Astrocyte of the spinal cord (primary cell): ENCODE measurements around the gene MRPS26.
"Not testable (repeated sequence)": the region's sequence is repeated elsewhere in the genome, so short reads cannot be mapped to it uniquely, and the experiment has no call there.

Source experiments
- DNase-seq: peaks from one replicate; pipeline ENCODE4 v3.0.0; 2011; ENCODE audit warnings: low read depth, low spot score
- H3K4me3 ChIP-seq: 2 replicates; pipeline ENCODE4 v1.5.1; 2011; ENCODE audit warnings: low read depth, mild to moderate bottlenecking, low read length, moderate library complexity
- in situ Hi-C: cut with HindIII; loops from 2 replicates; pipeline ENCODE4 v1.10.0; 2017; ENCODE audit warnings: low sequenced_read_pairs
- TF ChIP-seq, protein P1 (sequence below): IDR thresholded peaks from 2 replicates; pipeline ENCODE4 v1.5.1; 2012; ENCODE audit warnings: low read depth, mild to moderate bottlenecking, low read length, inconsistent platforms

MRPS26 gene

DNA sequence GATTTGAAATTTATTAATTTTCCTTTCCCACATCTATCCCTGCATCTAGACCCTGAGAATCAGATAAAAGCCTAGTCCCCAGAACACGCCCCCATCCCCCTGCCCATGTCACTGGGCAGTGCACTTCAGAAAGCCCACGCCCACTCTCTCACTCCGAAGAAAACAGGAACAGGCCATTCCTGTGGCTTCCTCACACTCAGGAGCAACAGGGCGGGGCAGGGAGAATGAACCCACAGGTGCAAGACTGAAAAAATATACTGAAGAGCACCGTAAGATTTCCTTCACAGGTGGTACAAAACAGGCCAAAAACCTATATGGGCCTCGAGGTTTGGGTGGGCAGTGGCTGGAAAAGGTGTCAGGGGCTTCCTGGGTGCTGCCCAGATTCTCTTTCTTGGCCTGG, 29.0 kb downstream of the MRPS26 start:
- DNase-seq, result no peak
- H3K4me3 ChIP-seq, result no peak overlapping the region
- TF ChIP-seq, protein P1, sequence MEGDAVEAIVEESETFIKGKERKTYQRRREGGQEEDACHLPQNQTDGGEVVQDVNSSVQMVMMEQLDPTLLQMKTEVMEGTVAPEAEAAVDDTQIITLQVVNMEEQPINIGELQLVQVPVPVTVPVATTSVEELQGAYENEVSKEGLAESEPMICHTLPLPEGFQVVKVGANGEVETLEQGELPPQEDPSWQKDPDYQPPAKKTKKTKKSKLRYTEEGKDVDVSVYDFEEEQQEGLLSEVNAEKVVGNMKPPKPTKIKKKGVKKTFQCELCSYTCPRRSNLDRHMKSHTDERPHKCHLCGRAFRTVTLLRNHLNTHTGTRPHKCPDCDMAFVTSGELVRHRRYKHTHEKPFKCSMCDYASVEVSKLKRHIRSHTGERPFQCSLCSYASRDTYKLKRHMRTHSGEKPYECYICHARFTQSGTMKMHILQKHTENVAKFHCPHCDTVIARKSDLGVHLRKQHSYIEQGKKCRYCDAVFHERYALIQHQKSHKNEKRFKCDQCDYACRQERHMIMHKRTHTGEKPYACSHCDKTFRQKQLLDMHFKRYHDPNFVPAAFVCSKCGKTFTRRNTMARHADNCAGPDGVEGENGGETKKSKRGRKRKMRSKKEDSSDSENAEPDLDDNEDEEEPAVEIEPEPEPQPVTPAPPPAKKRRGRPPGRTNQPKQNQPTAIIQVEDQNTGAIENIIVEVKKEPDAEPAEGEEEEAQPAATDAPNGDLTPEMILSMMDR, result no peak
- in situ Hi-C loops, result no loop called here

DNA sequence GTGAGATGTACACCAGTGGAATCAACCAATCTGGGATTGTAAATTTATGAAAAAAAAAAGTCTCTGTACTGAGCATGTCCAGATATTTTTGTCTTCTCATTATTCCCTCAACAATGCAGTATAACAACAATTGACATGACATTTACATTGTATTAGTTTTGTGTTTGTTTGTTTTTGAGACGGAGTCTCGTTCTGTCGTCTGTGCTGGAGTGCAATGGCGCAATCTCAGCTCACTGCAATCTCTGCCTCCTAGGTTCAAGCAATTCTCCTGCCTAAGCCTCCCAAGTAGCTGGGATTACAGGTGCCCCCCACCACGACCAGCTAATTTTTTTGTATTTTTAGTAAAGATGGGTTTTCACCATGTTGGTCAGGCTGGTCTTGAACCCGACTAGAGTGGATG, 29.5 kb downstream of the MRPS26 start:
- DNase-seq, H3K4me3 ChIP-seq, in situ Hi-C loops: not testable (repeated sequence)

DNA sequence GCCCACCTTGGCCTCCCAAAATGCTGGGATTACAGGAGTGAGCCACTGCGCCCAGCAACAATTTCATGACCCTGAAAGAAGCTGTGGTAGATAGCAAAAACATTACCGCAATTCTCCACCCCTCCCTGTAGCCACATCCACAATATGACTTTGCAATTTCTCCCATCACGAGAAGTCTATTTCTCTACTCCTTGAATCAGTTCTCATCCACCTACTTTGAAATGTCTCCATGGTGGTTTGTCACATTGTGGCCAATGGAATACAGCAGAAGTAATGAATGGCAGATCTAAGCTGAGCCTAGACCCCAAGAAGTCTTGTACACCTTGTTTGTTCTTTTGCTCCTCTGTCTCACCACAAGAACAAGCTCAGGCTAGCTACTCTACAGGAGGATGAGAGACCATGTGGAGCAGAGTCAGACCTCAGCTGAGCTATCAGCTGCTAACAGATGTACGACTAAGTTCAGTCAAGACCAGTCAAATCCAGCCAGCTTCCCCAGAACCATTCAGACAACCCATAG, 31.8 kb downstream of the MRPS26 start:
- in situ Hi-C loops, result no loop called here
- TF ChIP-seq, protein P1, result no peak
- H3K4me3 ChIP-seq, result no peak overlapping the region
- DNase-seq, result no peak

DNA sequence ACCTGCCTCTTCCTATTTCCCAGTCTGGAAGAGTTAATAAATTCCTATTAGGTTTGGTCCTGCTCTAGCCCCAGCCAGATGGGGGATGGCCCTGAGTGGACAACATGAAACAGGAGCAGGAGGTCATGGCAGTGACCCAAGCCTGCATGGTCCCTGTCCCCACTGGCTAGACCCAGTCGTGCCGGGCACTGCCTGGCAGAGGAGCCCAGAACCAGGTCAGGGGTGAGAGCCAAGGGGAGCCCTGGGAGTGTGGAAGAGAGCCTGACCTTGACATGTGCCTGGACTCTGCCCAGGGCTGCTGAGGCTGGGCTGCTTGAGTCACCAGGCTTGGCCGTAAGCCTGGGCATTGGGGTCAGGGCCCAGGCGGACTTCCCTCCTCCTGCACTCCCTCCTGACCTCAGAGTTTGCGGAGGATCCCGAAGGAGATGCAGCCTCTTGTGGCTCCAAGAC, 35.1 kb downstream of the MRPS26 start:
- TF ChIP-seq, protein P1, result no peak
- in situ Hi-C loops, result no loop called here
- H3K4me3 ChIP-seq, result no peak overlapping the region
- no peak for DNase-seq

DNA sequence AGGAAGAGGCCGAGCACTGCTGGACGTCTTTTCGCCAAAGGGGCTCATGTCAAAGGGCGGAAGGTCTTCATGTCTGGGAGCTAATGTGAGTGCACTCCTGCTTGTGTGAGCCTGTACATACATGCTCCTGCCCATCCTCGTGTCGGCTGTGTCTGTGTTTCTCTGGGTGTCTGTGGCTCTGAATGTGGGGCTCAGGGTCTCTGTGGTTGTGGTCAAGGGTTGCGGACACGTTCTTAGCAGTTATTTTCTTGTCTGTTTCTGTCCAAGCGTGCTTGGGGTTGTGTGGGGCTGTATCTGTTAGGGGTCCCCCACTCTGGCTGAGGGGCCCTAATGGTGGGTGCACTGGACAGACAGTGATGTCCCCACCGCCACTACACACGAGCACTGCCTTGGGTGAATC, 35.8 kb downstream of the MRPS26 start:
- in situ Hi-C loops, result no loop called here
- no peak overlapping the region for H3K4me3 ChIP-seq
- DNase-seq, result no peak
- TF ChIP-seq, protein P1, result no peak

DNA sequence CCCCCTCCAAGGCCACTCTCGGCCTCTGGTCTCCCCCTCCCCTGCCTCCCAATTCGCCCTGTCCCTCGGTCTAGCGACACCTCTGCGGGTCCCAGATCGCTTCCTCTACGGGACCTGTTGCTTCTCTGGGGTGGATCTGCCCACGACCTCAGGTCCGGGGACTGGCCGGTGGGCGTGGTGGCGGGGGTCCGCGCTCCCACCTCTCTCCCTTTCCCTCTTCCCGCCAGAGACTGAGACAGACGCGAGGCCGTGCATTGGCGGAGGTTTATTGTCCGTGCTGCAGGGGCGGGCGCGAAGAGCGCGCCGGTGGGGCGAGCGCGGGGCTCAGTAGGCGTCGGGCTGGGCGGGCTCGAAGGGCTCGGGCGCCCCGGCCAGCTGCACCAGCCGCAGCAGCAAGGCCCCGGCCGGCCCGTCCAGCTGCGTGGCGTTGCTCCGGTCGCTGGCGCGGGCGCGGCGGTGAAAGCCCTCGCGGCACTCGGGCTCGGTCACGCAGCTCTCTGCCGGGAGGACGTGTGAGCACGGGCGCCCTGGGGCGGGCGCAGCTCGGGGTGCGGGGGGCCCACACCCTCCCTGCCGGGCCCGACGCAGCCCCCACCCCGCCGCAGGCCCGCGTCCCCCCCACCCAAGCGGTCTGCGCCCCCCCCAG, 36.6 kb downstream of the MRPS26 start:
- in situ Hi-C loops, result no loop called here
- no peak overlapping the region for H3K4me3 ChIP-seq
- DNase-seq, result no peak
- TF ChIP-seq, protein P1, result no peak
